HS-5 (cell line): Measurements from ENCODE around the gene ZNF503.

Experiments
- DNase-seq: peaks from one replicate; pipeline ENCODE4 v3.0.0-alpha.2; 2012; ENCODE audit warnings: low read depth

Gene ZNF503

GRCh38 chr10:75431180-75432111, 29.9 kb upstream of the ZNF503 start, which contains the start of gene LRMDA:
TSS of gene LRMDA (plus strand) at chr10:75431624.
- no peak for DNase-seq

- DNase-seq = no peak
These were observed 28.6 kb upstream of the ZNF503 start for GRCh38 chr10:75430000-75430763.

DNA sequence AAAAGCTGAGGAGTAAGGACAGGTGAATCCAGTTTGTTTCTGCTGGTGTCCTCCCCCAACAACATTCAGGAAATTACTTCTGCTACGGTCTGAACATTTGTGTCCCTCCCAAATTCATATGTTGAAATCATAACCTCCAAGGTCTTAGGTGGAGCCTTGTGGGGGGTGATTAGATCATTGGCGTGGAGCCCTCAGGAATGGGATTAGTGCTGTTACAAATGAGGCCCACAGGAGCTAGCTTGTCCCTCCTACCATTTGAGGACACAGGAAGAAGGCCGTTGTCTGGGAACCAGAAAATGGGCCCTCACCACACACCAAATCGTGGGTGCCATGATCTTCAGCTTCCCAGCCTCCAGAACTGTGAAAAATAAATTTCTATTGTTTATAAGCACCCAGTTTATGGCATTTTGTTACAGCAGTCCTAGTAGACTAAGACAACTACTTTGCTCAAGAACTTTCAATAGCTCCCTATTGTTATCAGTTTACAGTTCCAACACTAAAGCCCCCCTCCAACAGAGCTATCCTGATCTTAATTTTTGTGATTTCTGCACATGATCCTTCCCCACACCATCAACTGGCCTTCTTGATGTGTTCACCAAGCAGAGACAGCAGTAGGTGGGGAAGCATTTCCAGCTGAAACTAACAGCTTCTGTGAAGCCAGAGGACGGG, 27.7 kb upstream of the ZNF503 start:
- no peak for DNase-seq

DNA sequence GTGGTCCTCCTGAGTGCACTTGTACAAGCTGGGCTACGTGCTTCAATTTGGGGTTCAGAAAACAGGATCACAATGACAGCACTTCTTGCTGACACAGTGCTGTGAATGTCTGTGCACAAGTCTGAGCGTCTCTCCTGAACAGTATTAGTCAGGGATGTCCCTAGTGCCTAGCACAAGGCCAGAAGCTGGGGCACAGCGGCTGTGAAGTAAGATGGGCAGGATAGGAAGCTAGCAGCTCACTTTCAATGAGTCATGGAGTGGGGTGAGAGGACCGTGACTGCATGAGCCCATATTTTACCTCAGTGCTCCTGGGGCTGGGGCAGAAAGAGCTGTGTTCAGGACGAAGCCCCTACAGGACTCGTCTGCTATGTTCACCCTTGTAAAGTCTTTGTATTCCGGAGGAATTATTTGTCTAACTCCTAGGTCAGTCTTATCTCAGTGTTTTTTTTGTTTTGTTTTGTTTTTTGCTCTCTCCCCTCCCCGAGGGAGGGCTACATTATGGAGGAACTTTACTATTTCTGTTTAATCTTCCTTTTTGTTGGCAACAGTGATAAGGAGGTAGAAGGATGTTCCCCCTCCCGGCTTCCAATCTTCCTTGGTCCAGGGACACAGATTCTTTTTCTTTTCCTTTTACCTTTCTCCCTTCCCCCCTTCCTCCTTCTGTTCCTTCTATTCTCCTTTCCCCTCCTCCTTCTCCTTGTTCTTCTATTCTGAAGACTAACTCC, 27.0 kb upstream of the ZNF503 start:
- no peak for DNase-seq

GRCh38 chr10:75427951-75428350, 26.4 kb upstream of the ZNF503 start:
- DNase-seq = no peak

- no peak for DNase-seq
These were observed 25.3 kb upstream of the ZNF503 start for GRCh38 chr10:75426880-75427279.

DNA sequence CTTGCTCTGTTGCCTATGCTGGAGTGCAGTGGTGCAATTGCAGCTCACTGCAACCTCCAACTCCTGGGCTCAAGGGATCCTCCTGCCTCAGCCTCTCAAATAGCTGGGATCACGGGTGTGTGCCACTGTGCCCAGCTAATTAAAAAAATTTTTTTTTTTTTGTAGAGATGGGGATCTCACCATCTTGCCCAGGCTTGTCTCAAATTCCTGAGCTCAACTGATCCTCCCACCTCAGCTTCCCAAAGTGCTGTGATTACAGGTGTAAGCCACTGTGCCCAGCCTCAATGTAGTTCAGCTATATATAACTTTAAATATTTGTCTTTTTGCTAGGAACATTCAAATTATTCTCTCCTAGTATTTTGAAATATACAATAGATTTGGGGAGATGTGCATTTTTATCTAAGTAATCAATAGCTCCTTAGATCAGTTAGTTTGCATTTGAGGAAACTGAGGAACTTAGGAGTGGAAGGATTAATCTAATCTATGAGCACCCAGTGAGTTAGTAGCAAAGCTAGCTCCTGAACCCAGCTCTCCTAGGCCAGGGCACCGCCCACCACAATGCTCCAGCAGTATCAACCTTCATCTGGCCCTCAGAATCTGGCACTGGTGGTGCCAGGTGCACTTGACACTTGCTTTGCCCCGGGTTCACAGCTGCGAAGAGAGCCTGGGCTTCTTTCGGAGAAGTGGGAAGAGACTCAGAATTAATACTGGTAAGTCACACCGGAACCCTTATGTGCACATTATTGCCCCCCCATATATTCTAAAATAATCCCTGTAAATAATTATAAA, 23.9 kb upstream of the ZNF503 start:
- DNase-seq = no peak

DNA sequence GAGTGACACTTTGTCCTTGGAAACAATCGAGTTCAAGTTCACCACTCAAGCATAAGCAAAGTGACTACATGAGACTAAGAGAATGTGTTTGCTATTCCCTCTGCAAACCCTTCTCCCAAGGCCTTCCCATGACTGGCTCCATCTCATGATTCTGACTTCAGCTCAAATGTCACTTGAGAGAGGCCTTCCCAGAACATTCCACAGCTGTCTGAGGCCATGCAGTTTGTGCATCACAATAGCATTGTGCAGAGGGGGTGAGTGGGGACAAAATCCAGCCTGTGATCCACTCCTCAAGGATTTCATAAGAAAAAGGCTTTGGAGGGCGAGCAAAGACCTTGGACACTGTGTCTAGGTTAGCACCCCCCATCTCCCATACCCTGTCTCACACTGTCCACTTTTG, 23.0 kb upstream of the ZNF503 start:
- no peak for DNase-seq

GRCh38 chr10:75422913-75423312, 21.3 kb upstream of the ZNF503 start:
- no peak for DNase-seq

DNA sequence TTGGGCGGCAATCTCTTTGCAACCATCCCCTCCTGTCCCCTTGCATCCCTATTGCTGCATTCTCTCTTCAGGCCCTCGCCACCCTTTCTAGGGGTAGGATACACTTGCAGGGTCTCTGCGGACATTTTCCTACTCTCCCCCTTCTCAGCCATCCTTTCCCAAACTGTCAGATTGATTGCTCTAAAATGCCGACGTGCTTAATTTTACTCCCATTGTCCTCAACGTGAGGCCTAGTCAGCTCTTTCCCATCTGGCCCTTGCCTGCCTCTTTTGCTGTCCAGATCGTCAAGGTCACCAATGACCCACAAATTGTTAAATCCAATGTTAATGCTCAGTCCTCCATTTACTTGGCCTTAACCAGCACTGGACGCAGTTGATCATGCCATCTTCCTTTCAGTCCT, 17.1 kb upstream of the ZNF503 start:
- DNase-seq = no peak

GRCh38 chr10:75418293-75418692, 16.7 kb upstream of the ZNF503 start:
- DNase-seq = no peak

DNA sequence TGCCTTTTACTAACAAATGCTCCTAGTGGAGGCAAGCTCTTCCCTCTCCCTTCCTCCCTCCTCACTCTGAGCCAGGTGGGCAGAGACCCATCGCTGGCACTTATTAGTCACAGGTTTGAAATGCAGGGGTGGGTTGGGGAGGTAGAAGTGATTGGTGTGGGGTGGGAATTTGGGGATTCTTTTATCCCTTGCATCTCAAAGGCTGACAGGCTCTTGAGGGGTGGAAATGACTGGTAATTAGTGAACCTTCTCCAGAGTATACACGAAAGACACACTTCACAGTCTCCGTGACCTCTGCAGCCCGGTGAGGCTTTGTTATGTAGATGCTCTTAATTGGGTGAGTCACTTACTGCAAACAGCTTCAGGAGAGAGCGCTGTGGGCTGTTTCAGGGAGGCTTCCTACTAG, 16.0 kb upstream of the ZNF503 start:
- DNase-seq = no peak

- no peak for DNase-seq
These were observed 13.0 kb upstream of the ZNF503 start for GRCh38 chr10:75414527-75414926.

DNA sequence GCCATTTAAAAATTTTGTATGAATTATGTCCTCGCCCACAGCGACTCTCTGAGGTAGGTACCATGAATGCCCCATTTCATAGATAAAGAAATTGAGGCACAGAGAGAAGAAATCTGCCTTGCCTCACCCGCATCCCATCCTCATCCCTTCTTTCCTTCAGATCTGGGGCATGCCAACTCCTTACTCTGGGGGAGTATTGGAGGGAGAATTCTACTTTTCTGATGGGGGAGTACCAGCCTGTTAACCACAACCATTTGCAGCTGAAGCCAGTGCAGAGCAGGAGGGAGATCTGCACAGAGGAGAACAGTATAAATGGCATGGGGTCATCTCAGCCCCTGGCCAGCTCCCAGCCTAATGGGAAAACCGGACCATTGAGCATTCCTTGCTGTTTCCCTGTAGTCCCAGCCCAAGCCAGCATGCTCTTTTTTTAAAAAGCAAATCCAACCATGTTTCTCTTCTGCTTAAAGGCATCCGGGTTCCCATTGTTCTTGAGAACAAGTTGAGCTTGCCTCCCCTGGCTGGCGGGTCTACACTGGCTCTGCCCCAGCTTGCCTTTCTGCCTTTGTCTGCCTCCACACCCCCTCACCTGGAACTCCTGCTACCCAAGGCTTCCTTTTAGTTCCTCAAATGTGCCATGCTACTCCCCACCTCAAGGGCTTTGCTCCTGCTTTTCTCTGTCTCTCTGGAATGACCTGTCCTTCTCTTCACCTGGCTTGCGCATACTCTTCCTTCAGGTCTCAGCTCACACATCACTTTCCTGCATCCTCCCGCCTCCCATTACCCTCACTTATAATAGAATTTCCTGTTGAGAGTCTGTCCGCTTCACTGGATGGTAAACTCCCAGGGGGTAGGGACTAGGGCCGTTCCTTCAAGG, 8.8 kb upstream of the ZNF503 start:
- no peak for DNase-seq

DNA sequence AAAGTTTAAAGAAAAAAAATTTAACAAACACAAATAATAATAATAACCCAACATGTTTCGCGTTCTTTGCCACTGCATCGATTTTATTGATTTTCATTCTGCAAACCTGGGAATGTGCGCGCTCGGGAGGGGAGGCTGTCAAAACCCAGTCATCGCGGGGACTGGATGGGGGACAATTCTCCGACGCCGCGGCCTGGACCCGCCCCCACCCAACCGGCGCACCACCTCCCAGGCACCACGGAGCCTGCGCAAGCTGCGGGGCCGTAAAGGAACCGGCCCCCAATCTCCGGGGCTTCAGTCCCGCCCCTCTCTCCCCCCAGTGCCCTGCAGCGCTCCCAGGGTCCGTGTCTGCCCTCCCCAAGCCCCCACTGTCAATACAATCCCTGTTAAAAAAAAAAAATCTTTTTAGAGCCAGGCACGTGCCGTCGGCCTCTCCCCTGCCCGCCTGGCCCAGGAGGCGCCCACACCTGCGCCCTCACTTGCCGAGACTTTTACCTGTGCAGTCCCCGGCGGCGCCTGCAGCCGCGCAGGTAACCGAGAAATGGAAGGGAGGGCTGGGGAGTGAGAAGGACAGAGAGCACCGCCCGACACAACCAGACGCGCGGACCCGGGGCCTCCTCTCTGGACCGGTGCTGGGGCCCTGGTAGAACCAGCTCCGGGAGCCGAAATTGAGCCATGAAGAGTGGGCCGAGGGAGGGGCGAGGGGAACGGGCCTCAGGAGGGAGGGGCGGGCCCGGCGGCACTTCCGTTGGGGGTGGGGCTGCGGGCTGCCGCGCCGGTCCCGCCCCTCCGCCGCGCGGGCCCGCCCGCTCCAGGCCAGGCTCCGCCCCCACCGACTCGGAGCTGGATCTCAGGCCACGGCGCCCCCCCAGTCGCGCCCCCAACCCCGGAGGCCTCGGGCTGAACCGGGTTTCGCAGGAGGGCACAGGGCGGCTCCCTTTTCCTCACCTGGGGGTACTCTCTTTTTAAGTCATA, 7.6 kb upstream of the ZNF503 start:
- DNase-seq = no peak

- no peak for DNase-seq
These were observed 6.9 kb upstream of the ZNF503 start for GRCh38 chr10:75408509-75408875.

GRCh38 chr10:75407713-75408508, 6.3 kb upstream of the ZNF503 start:
- DNase-seq = no peak

DNA sequence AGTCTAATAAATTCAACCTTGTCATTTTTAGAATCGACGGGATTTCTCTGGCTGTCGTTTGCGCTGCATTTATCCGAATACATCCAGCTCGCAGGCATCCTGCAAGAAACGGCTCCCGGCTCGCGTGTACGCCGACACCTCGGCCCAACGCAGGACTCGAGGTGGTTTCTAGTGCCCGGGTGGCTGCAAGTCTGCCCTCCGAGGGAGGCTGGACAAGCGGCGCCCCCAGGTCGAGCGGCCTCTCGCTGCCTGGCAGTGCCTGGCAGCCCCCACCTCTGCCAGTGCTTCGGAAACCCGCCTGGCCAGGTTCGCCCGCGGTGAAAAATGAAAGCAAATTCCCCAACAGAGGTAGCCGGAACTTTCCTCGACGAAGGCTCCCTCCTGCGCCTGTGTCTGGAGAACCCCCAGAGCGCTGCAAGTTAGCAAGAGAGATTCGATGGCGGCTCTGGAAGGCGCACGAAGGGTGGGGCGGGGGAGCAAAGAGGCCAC, 5.7 kb upstream of the ZNF503 start:
- no peak for DNase-seq
